PFSK-1 (cell line): Measurements from ENCODE around the gene CLIC4.

Source experiments
- FOXP2 ChIP-seq: optimal IDR thresholded peaks from 2 replicates; pipeline ENCODE3; 2011; ENCODE audit warnings: borderline replicate concordance, control low read depth, inconsistent platforms; ENCODE audit not compliant: insufficient read depth; ENCODE audit errors: extremely low read length, extremely low read depth
- POLR2AphosphoS5 ChIP-seq: IDR thresholded peaks from 2 replicates; pipeline ENCODE4 v1.6.1; 2012; ENCODE audit warnings: low read depth, mild to moderate bottlenecking, control low read depth, low read length, moderate library complexity
- SIN3A ChIP-seq: IDR thresholded peaks from 2 replicates; pipeline ENCODE4 v1.6.1; 2012; ENCODE audit warnings: mild to moderate bottlenecking, low read length, moderate library complexity, borderline replicate concordance; ENCODE audit not compliant: insufficient read depth
- TAF1 ChIP-seq: IDR thresholded peaks from 2 replicates; pipeline ENCODE4 v1.6.1; 2012; ENCODE audit warnings: low read length, control low read depth, borderline replicate concordance; ENCODE audit not compliant: insufficient read depth
- TF ChIP-seq, protein P1 (sequence below), 2 experiments: IDR thresholded peaks; 2 replicates each; pipeline versions ENCODE4 v1.6.1 to v1.8.0; 2011 to 2012; ENCODE audit warnings: low read depth in 2 of 2, low read length in 2 of 2, control low read depth in 1 of 2, inconsistent platforms in 1 of 2, mild to moderate bottlenecking in 1 of 2, moderate library complexity in 1 of 2; ENCODE audit not compliant: insufficient read depth in 1 of 2

The CLIC4 gene

DNA sequence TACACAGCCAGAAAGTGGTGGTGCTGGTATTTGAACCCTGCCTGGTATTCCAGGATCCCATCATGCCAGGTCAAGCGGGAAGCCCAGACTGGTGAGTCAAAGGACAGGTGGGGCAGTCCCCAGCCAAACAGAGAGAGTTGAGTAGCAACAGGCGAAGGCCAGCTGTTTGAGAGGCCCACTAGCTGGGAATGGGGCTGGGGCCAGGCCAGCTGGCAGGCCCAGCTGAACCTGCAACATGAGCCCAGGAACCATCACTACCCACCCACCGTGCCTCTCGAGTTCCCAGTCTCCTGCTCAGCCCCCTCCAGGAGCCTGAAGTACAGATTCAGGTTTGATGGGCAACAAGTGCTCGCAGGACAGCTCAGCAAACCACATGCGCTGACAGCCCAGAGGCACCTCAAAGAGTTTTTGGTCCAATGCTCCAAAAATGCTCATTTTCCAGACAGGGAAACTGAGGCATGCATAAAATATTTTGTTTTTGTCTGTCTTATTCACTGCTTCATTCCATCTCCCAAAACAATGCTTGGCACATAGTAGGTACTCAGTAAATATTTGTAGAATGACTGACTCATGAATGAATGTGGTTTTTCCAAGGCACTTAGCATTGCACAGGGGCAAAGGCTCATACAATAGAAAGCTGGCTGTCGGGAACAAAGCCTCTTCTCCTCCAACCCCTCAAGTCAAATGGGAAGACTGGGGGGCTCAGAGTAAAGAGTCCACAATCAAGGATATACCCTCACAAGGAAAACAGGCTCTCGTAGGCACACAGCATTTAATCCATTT is 42.5 kb upstream of the CLIC4 start:
- TF ChIP-seq FOXP2 (no peak), POLR2AphosphoS5 (no peak), SIN3A (no peak), TAF1 (no peak)
- TF ChIP-seq, protein P1, sequence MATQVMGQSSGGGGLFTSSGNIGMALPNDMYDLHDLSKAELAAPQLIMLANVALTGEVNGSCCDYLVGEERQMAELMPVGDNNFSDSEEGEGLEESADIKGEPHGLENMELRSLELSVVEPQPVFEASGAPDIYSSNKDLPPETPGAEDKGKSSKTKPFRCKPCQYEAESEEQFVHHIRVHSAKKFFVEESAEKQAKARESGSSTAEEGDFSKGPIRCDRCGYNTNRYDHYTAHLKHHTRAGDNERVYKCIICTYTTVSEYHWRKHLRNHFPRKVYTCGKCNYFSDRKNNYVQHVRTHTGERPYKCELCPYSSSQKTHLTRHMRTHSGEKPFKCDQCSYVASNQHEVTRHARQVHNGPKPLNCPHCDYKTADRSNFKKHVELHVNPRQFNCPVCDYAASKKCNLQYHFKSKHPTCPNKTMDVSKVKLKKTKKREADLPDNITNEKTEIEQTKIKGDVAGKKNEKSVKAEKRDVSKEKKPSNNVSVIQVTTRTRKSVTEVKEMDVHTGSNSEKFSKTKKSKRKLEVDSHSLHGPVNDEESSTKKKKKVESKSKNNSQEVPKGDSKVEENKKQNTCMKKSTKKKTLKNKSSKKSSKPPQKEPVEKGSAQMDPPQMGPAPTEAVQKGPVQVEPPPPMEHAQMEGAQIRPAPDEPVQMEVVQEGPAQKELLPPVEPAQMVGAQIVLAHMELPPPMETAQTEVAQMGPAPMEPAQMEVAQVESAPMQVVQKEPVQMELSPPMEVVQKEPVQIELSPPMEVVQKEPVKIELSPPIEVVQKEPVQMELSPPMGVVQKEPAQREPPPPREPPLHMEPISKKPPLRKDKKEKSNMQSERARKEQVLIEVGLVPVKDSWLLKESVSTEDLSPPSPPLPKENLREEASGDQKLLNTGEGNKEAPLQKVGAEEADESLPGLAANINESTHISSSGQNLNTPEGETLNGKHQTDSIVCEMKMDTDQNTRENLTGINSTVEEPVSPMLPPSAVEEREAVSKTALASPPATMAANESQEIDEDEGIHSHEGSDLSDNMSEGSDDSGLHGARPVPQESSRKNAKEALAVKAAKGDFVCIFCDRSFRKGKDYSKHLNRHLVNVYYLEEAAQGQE (IDR thresholded peaks at IDR 0.05; ENCODE audit: insufficient read depth in 1 of 2, low read depth in 2 of 2, low read length in 2 of 2), result no peak

DNA sequence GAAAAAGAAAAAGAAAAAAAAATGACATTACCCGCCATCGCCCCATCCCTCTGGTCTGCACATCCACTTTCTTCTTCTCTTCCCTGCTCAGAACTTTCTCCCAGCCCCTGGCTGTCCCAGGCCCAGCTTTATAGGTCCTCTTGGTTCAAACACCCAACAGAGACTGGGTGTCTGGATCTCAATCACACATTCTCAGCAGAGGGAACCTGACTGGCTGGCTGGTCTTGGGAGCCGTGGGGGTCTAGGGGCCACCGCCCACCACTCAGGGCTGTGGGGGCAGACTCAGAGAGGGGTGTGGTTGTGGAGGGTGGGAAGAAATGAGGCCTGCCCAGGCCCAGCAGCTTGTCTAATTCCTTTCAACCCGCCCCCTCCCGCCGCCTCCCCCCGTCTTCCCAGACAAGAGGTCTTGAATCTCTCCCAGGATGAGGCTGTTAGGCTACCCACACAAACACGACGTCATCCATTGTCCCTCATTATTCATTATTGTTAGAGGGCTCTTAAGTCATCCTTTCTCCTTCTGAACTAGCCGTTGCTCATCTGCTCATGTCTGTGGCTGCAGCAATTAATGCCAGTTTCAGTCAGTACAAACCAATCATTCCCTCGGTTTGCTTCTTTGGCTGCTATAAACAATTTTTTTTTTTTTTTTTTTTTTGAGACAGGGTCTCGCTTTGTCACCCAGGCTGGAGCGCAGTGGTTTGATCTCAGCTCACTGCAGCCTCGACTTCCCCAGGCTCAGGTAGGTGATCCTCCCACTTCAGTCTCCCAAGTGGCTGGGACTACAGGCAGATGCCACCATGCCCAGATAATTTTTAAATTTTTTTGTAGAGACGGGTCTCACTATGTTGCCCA is 40.6 kb upstream of the CLIC4 start:
- TF ChIP-seq FOXP2 (no peak), TAF1 (no peak), POLR2AphosphoS5 (peak; percentile 9; the same call in 1 of the 2 replicates)

DNA sequence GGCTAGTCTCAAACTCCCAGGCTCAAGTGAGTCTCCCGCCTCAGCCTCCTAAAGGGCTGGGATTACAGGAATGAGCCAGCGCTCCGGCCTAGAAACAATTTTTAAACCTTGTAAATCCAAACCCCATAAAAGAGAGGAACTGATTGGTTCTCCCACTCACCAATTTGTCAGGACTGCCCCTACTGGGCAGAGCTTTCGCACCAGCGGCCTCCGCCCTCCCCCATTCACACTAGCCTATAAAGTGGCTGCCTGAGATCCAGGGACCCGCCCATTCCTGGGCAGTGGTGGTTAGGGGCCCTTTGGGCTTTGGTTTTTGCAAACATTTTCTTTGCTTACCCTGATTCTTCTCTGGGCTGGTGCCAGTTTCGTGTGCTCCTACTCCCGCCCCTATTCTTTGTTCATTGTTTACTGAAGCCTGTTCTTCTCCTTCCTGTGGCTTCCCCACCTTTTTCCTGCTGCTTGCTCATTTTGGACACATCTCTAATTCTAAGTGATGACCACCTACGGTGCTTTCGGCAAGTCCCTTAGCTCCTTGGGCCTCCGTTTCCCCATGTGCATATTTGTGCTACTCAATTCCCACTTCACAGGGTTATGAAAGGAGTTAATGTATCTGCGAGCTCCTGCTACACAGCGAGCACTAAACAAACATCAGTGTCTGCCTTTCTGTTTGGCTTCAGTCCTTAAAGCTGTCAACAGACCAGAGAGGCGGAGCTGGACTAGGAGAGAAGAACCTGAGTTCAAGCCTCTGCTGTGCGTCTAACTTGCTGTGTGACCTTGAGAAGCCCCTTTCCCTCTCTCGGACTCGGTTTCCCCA is 39.8 kb upstream of the CLIC4 start:
- TF ChIP-seq, protein P1 (IDR thresholded peaks at IDR 0.05; ENCODE audit: insufficient read depth in 1 of 2, low read depth in 2 of 2, low read length in 2 of 2), result no peak; a peak in 1 of 4 replicates
- TF ChIP-seq SIN3A (no peak), TAF1 (0 out of 2 replicates have a peak, but pooled peaks have one; percentile 43), POLR2AphosphoS5 (peak; percentile 87; the same call in 1 of the 2 replicates), FOXP2 (no peak)

DNA sequence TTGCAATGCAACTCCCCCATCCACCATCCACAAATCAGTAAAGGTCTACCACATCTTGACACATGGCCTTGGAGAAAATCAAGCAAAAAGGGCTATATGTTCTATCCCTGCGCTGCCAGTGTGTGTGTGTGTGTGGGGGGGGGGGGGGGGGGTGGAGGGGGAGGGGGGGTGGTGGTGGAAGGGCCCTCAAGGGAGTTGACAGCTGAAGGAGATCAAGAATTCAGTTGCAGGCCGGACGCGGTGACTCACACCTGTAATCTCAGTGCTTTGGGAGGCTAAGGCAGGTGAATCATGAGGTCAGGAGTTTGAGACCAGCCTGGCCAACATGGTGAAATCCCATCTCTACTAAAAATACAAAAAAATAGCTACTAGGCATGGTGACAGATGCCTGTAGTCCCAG is 37.6 kb upstream of the CLIC4 start:
- TF ChIP-seq, protein P1 (IDR thresholded peaks at IDR 0.05; ENCODE audit: insufficient read depth in 1 of 2, low read depth in 2 of 2, low read length in 2 of 2), result no peak
- TF ChIP-seq TAF1 (no peak), POLR2AphosphoS5 (no peak), SIN3A (no peak), FOXP2 (no peak)

DNA sequence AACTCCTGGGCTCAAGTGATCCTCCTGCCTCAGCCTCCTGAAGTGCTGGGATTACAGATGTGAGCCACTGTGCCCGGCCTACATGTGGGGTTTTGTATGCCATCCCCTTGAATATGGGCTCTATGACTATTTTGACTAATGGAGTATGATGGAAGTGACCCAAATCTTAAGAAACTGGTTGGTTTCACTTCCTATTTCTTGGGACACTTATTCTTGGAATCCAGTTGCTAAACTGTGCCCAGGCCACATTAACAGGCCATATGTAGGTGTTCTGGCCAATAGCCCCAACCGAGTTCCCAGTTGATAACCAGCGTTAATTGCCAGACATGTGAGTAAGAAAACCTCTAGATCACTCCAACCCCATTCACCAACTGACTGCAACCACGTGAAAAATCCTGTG is 36.3 kb upstream of the CLIC4 start:
- TF ChIP-seq, protein P1 (IDR thresholded peaks at IDR 0.05; ENCODE audit: insufficient read depth in 1 of 2, low read depth in 2 of 2, low read length in 2 of 2), result no peak
- TF ChIP-seq SIN3A (no peak), FOXP2 (no peak), POLR2AphosphoS5 (no peak), TAF1 (no peak)
